GM21529 (cell line): Measurements from ENCODE around the gene KLHL2.
A peak's percentile ranks its signal among the peaks of the same experiment; 100 is the strongest.
"Not testable (repeated sequence)": the region's sequence is repeated elsewhere in the genome, so short reads cannot be mapped to it uniquely, and the experiment has no call there.

ENCODE experiments used
- ATAC-seq: cut with Tn5 transposase; IDR thresholded peaks from one replicate; pipeline ENCODE4 v1.9.1; 2021; ENCODE audit not compliant: unreplicated experiment

Gene KLHL2

DNA sequence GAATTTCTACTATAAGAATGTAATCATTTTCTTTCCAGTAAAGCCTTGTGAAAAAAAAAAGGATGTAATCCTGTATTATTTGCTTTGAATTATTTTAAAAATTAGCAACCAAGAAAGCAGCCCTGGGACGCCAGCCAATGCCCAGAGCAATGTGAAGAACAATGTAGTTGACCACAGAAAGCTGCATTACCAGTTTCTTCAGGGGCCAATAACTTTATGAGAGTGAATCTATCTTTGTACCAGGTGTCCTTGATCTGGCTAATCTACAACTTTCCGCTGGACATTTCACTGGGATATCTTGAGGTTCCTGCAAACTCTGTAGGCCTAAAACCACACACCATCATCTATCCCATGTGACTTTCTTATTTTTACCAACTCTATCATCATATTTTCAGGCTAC, 7.6 kb upstream of the KLHL2 start:
- no peak for ATAC-seq

DNA sequence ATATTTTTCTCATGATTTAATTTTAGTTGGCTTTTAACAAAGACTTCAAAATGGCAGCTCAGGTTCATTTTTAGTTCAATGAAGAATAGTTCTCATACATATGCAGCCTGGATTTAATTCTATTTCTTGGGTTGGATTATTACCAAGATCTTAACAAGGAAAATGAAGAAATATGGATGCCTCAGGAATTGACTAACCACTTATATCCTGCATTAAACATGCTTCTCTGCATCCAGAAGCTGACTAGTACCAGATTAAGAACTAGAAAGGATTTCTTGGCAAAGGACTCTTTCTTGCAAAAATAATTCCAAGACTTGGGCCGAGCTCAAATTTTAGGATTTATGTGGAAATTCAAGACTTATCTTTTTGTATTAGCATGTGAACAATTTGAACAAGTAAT, 5.6 kb upstream of the KLHL2 start:
- ATAC-seq = no peak

DNA sequence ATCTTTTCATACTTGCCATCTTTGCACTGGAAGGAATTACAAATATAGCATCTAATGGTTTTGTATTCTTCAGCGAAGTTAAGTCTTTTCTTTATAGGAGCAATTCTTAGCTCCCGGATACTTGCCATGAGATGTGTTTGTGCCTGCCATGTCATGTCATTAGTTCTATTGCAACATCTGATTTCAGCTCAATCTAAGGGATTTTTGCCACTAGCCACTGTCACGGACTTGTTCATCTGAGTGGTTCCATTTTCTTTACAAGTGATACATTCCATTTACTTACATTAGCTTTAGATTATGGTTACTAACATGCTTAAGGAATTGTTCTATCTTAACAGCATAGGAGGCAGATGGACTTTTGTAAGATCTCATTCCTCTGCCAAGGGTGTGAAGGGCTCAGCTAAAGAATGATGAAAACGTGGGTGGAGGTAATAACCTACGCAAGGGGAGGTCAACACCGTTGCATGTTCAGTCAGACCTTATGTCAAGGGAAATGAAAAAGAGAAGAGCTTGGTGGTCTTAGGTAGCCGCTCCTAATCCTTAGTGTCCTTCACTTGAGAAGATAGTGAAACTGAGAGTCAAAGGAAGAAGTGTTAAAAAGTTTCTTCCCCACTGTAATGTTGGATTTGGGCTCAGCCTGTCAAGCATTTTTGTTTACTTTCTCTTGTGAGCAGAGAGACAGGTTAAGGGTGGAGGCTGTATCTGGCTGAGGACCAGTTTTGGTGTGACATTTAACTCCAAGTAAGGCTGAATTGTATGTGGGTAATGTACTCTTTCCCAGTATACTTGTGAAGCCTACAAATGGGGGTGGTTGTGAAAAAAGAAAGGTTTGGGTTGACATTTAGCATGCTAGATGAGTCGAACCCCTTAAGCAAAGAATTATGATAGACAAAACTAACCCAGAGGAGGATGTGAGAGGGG, 3.6 kb upstream of the KLHL2 start:
- no peak for ATAC-seq

DNA sequence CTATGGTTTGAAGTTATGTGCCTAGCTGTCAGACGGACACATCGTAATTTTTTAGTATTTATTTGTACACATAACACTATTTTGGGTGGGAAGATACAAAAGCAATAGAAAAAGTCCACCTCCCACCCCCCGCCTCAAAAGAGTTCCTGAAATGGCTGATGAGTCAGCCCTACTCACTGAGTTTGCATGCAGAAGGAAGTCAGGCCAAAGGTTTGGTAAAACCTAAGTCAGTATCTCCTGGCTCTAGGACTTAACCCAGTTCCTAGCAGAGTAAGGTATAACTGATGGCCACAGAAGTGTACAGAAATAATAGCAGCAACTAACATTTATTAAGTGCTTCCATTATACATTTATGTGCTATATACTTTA, 2.9 kb upstream of the KLHL2 start:
- ATAC-seq = no peak

DNA sequence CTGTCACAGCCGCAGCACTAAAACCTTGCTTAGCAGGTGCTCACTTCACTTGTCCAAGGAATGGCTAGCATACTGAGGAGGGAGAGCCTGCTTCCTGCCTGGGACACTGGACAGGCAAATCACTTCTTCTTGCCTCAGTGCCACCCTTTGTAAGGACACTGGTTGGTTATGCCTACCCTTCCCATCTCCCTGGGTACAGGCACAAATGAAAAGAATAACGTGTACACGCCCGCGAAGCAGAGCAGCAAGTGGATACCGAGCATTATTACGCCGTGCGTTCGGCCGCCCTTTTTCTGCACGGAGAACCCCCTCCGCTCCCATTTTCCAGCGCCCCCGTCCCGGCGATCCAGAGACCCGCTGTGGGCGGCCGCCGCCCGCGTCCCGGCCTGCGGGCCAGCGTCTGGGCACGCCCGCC, 338 bp upstream of the KLHL2 start:
- peak; percentile 28 for ATAC-seq

DNA sequence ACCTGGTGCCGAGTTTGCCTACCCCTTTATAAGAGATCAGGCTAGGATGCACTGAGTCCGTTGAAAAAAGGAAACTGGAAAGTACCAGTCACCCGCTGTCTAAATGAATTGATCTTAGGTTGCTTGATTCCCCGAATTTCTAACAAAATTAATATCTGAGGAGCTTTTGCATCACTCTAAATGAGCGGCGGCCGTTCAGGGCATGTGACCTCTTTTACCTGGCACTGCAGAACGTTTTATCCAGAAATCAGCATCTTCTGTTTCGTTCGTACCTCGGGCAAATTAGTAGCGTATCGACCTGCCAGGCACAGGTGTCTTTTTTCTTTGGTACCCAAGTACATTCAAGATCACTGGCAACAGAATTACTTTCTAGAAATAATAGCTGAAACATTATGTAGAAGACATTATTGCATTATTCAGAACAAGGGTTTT, 876 bp downstream of the KLHL2 start:
- ATAC-seq = no peak

DNA sequence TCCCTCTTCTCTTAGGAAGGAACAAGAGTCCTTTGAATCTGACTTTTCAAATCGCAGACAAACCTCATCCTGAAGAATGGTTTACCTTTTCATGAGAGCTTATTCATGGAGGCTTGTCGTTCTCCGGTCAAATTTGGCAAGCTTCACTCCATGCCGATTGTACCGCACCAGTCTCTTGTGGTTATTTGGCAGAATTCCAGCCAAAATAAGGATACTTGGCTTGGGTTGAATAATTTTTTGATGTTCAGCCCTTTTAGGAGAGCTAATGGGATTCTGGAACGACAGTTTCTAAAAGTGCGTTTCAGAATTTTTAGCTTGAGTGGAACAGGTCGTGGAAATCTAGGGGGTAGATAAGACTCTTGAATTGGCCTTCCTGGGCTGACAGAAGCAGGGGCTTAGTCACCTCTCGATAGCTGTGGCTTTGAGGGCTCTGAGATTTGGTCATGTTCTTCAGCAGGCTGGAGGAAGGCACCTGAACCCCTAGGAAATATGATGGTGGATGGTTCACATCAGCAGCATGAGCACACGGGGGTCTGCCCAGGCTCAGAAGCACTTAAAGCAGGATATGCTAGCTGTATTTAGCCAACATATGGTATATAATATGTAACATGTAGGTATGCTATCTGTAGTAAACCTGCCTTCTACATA, 1.5 kb downstream of the KLHL2 start:
- no peak for ATAC-seq

DNA sequence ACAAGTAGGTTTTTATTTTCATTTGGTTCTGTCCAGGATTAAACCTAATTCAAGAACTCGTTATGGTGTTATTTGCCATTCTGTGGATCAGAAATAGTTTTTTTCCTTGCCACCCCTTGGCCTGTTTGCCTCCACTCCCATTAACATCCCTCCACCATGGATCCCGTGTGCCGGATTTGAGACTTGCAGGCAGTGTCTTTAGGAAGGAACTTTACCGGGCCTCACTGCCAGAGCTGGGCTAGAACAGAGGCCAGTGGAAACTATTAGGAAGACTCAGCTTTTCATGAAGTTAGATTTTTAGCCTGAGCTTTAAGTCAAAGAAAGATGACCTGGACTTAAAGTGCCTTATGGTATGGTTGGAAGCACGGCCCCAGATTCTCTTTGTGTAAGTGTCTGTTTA, 2.4 kb downstream of the KLHL2 start:
- no peak for ATAC-seq

DNA sequence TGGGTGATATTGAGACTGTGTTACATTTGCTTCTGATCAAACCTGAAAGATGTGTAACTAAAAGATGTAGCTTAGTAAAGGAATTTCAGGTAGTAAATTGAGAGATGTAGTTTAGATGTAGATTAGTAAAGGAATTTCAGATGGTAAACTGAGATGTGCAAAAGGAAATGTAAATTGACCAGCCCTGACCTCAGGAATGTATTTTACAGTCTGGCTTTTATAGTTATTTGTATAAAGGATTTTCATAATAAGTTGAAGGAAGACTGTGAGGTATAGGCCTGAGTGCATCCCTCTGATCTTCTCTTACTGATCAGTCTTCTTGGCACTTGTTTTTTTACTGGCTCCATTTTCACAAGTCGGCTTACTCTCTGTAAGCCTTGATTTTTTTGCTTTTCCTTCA, 3.2 kb downstream of the KLHL2 start:
- ATAC-seq = no peak

DNA sequence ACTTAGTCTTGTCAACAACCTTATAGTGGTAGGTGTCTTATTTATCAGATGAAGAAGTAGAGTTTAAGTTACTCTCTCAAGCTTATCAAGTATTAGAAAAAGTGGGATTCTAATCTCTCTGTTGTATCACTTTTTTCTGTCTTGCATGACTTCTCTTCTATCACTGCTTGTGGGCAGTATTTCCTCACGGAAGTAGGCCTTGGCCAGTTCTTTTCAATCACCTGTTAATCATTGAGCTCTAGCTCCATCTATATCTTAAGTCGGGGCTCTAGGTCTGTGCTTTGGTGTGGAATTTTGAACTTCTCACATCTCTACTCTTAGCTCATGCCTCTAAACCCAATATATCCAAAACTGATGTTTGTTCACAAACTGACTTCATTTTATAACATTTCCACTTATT, 5.3 kb downstream of the KLHL2 start:
- not testable (repeated sequence) for ATAC-seq

DNA sequence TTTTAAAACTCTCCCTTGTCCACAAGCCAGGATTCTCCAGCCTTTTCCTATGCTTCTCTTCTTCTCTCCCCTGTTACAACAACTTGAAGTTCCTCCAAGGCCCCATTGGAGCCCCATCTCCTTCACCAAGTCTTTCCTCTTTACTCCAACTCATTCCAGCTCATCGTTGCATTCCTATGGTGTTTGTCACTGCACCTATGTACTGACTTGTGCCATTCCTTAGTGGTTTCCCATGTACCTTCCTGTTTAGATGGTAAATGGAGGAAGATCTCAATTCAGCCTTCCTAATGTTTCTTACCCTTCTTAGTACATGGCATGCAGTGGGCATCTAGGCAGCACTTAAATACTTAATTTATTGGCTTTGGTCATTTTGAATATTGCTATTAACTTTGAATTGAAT, 6.0 kb downstream of the KLHL2 start:
- not testable (repeated sequence) for ATAC-seq

DNA sequence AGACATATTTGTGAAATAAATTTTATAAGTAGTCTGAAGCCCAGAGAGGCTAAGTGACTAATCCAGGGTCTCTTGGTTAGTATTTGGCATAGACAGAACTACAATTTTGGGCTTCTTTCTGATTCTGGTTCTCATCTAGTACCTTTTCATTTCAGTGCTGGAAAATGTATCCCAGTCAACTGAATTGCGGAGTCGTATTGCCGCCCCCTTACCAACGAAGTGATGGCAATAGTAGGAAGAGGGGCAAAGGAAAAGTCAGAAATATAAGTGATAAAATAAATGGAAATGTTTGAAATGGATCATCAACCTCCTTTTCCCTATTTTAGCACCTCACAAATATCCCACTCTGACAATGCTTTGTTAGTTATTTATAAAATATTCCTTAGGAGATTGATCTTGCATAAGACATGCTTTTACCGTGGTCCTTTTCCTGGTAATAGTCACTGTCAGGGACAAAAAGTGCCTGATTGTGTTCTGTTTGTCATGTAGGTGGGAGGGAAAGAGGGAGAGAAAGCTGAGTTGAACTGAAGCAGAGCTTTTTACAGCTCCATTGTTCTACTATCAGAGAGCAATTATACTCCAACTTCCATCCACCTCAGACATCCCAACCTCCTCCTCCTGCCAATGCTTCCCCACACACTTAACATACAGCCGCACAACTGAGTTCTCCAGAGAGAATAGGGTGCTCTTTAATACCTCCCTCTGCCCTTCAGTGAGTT, 6.8 kb downstream of the KLHL2 start:
- ATAC-seq = not testable (repeated sequence)

DNA sequence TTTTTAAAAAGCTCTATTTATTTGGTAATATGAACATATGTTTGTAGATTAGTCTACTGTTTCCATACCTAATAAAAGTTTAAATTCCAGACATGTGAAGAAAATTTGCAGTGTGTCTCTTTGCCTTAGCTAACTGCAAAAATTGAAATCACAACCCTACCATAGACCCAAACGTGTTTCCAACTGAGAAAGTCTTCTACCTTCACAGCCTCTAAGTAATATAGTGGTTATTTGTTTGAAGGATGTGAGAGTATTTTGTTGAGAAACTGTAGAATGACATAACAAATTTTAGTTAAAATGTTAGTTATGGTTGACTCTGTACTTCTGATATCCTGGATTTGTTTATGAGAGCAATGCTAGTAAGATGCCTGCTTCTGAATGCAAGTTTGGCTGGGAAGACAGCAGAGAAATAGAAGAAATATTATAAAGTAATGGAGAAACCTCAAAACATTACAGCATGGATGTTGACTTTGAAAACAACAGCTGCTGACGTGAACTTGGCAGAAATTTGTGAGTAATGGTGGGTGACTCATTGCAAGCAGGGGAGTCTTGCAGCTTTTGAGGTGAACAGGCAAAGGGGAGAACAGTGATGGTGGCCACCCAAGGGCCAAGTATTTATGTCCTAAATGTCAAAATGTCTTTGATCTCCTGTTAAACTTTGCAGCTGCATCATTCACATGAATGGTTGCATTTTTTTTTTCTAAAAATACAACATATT, 7.8 kb downstream of the KLHL2 start:
- ATAC-seq = peak; percentile 55

DNA sequence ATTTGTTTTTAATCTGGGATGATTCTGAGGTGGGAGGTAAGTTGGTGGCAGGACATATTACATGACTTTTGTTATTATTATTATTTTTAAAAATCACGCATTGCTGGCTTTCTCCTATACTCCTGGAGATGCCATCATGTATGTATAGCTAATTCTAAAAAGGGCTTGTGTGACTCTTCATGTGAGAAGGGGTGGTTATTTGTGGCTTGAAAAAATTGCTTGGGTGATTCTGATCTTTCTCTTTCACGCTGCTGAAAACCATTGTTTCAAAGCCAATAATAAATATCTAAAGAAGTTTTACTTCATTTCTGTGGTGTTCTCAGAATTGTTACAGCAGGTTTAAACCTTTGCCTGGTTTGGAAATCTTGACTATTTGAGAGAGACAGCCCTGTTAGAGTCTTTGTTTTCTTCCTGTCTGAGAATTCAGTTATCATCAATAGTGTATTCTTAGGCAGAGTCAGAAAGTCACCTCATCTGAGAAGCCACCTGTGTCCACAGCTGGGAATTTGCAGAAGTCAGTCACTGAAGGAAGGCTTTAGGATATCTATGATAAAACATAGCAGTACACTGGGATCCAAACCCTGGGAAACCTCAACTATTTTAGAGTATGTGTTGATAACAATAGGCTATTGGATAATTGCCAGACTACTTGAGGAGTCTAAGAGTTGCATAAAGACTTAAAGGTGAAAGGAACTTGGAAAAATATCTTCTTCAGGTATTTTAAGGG, 8.6 kb downstream of the KLHL2 start:
- peak; percentile 75 for ATAC-seq

DNA sequence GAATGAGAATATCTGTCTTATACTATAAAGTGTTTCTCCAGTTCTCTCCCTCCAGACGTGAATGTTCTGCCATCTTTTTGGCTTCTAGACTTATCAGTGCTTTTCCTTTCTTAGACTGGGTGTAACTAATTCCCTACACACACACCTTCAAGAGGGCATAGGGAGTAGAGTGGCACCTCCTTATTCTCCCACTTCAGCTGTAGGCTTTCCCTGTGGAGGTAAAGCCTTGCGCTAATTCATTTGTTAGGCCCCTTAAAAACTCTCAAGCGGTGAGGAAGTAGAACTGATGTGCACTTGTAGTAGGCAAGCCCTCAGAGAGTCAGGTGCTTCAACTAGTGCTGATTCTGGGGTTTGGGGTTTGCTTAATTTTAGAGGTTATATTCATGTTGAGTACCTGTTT, 10.0 kb downstream of the KLHL2 start:
- no peak for ATAC-seq

DNA sequence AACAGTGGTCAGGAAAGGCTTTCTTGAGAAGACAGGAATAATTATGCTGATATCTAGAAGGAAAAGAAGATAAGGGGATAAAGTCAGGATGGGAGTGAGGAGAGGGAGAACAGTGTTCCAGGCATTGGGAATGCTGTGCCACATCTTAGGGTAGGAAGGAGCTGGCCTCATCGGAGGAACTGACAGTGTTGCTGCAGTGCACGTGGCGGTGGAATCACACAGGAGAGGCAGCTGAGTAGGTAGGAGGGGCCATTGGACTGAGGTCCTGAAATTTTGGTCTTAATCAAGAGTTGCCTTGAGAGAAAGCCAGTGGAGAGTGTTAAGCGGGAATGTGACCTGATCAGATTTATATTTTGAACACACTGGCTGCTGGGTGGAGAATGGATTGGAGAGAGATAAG, 13.9 kb downstream of the KLHL2 start:
- ATAC-seq = not testable (repeated sequence)

DNA sequence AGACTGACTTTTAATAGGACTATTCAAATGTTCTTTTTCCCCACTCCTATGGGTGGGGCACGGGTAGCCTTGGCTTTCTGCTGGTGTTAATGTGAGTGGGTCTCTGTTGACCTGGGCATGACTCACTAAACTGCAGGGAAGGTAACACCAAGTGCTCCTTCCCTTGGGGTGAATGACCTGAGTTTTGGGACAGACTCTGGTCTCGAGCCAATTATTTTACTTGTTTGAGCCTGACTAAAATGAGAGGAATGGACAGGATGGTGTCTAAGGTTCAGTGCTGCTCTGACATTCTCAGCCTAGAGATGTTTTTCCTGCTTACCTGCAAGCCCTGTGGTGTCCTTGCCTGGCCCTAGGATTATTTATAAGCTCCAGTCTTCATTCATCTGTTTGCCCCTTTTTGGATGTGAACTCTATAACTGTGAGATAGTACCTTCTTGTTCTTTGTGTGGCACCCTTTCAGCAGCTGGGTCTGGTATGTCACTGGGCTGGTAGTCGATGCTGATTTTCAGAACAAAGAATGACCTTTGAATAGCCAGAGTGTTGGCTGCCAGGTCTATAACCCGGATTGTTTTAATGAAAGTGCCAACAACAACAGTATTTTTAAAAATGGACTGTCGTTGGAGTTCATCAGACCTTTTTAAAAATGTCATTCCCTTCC, 14.8 kb downstream of the KLHL2 start:
- not testable (repeated sequence) for ATAC-seq

DNA sequence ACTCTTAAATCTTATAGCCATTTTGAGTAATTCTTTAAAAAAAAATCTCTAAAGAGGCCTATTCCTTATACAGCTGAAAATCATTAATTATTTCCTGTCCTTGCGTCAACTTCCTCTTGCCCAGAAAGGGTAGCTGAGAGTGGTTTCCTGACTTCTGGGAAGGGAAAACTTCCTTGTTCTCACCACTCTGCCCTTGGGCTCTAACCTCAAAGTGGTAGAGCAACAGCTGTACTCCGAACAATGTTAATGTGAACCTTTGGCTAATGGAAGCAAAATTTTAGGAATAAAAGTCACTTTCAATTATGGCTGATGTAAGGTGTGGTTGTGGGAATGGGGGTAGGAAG, 15.3 kb downstream of the KLHL2 start:
- ATAC-seq = no peak

DNA sequence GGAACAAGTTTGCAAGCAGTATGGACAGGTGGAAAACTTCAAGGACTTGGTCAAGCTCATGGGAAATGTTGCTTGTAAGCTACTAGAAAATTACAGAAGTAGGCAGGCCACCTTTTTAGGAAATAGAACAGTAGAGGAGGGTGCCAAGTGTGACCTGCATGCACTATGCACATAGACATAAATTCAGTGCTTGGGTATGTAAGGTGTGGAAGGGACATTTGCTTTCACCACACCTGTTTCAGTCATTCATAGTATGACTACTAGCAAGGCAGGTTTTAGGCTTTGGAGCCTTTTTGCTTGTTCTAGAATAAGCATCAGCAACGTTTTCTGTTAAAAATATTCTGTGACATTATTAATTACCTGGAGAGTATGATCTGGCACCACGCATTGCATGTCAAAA, 20.0 kb downstream of the KLHL2 start:
- ATAC-seq = not testable (repeated sequence)
